ENCODE measurements around the gene DISP2.

Gene DISP2

DNA sequence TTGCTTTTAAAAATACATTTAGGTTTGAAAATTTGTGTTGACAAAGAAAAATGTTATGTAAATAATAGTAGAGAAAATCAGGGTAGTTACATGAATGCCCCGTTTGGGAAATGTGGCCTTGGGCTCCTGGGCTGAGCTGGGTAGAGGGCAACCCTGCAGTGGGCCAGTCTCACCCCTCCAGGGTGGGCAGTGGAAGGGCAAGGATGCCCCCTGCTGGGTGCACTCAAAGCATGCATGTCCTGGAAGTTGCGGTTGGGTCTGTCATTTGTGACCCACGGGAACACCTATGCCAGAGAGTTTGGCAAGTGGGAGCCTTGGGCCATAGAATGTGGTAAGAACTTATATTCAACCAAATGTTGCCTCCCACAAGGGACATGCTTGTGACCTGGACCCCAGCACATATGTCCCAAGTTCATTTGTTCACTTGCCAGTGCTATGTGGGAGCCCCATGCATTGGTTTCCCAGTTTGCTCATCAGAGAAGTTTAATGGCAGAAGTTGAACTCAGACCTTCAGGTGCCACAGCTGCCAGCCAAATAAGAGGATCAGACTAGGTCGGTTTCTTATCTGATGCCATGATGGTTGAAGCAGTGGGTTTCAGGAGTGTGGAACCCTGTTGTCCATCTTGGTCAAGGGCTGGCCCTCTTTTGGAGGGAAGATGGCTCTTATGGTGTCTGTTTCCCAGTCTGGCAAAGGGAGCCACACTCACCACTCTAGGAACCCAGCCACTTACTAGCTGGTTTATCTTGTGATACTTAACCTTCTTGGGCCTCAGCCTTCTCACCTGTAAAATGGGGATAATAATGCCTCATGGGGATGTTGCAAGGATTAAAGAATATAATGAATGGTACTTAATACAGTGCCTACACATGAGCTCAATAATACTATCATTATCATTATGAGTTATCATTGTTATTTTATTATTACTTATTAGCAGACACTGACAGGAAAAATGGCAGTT lies 47.7 kb upstream of the DISP2 start:
- DNase-seq: peak; percentile 64
- peaks cover 1% of the 10 kb centered on the region for H3K27me3 ChIP-seq (ENCODE audit: insufficient read depth, low read length, poor library complexity)
- no peak overlapping the region for H3K4me3 ChIP-seq (ENCODE audit: low read depth in 1 of 2, low read length in 2 of 2)
- no peak overlapping the region for H3K4me2 ChIP-seq (ENCODE audit: insufficient read depth, low read length)
- no peaks in the 10 kb centered on the region for H3K9me3 ChIP-seq (ENCODE audit: insufficient read depth, low read length, severe bottlenecking)
- H3K9ac ChIP-seq (ENCODE audit: low read depth, low read length): no peak overlapping the region
- no peaks in the 10 kb centered on the region for H4K20me1 ChIP-seq (ENCODE audit: insufficient read depth, low read length)
- peaks cover 46% of the 10 kb centered on the region for H3K4me1 ChIP-seq (ENCODE audit: insufficient read depth, low read length)
- ATAC-seq (ENCODE audit: insufficient read depth, low read depth): peak; percentile 32
- no peaks in the 10 kb centered on the region for H3K36me3 ChIP-seq (ENCODE audit: insufficient read depth, low read length)
- H3K79me2 ChIP-seq (ENCODE audit: insufficient read depth, low read length): peaks cover 4% of the 10 kb centered on the region; the same call in 1 of the 2 replicates
- H2AFZ ChIP-seq (ENCODE audit: low read depth, low read length): no peak overlapping the region
- no peak overlapping the region for H3K27ac ChIP-seq (ENCODE audit: low read length)
- TF ChIP-seq, protein P1, sequence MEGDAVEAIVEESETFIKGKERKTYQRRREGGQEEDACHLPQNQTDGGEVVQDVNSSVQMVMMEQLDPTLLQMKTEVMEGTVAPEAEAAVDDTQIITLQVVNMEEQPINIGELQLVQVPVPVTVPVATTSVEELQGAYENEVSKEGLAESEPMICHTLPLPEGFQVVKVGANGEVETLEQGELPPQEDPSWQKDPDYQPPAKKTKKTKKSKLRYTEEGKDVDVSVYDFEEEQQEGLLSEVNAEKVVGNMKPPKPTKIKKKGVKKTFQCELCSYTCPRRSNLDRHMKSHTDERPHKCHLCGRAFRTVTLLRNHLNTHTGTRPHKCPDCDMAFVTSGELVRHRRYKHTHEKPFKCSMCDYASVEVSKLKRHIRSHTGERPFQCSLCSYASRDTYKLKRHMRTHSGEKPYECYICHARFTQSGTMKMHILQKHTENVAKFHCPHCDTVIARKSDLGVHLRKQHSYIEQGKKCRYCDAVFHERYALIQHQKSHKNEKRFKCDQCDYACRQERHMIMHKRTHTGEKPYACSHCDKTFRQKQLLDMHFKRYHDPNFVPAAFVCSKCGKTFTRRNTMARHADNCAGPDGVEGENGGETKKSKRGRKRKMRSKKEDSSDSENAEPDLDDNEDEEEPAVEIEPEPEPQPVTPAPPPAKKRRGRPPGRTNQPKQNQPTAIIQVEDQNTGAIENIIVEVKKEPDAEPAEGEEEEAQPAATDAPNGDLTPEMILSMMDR (IDR thresholded peaks at IDR 0.05; ENCODE audit: borderline replicate concordance, extremely low read depth, low read length, poor library complexity, severe bottlenecking): peak; percentile 79
- TF ChIP-seq EZH2 (IDR thresholded peaks at IDR 0.05; ENCODE audit: borderline replicate concordance, low read depth, low read length, severe bottlenecking): no peak

DNA sequence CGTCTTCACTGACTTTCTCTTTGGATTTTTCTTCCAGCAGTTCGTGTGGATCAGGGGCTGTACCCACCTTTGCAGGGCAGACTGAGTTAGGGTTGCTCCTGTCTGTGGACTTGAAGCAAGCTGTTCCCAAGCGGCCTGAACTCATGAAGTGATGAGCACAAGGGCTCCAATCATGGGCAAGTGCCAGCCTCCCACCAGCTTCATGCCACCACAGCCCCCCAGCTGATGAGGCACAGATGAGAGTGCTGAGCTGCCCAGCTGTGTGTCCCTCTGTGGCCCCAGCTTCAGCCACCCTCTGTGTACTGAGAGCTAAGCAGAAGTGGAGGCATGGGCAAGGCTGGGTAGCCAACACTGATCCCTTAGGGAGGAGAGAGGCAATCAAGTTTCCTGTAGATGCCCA lies 47.0 kb upstream of the DISP2 start:
- ATAC-seq (ENCODE audit: insufficient read depth, low read depth) (no peak), DNase-seq (no peak)
- Histone ChIP-seq H3K9ac (ENCODE audit: low read depth, low read length) (no peak overlapping the region), H4K20me1 (ENCODE audit: insufficient read depth, low read length) (no peaks in the 10 kb centered on the region), H3K4me2 (ENCODE audit: insufficient read depth, low read length) (no peak overlapping the region), H3K4me1 (ENCODE audit: insufficient read depth, low read length) (peaks cover 41% of the 10 kb centered on the region), H3K79me2 (ENCODE audit: insufficient read depth, low read length) (peaks cover 4% of the 10 kb centered on the region; the same call in 1 of the 2 replicates), H3K4me3 (ENCODE audit: low read depth in 1 of 2, low read length in 2 of 2) (no peak overlapping the region), H3K27ac (ENCODE audit: low read length) (no peak overlapping the region), H3K27me3 (ENCODE audit: insufficient read depth, low read length, poor library complexity) (peaks cover 4% of the 10 kb centered on the region), H2AFZ (ENCODE audit: low read depth, low read length) (no peak overlapping the region; the same call in 1 of the 2 replicates), H3K36me3 (ENCODE audit: insufficient read depth, low read length) (no peaks in the 10 kb centered on the region), H3K9me3 (ENCODE audit: insufficient read depth, low read length, severe bottlenecking) (no peaks in the 10 kb centered on the region)
- TF ChIP-seq EZH2 (IDR thresholded peaks at IDR 0.05; ENCODE audit: borderline replicate concordance, low read depth, low read length, severe bottlenecking): no peak

DNA sequence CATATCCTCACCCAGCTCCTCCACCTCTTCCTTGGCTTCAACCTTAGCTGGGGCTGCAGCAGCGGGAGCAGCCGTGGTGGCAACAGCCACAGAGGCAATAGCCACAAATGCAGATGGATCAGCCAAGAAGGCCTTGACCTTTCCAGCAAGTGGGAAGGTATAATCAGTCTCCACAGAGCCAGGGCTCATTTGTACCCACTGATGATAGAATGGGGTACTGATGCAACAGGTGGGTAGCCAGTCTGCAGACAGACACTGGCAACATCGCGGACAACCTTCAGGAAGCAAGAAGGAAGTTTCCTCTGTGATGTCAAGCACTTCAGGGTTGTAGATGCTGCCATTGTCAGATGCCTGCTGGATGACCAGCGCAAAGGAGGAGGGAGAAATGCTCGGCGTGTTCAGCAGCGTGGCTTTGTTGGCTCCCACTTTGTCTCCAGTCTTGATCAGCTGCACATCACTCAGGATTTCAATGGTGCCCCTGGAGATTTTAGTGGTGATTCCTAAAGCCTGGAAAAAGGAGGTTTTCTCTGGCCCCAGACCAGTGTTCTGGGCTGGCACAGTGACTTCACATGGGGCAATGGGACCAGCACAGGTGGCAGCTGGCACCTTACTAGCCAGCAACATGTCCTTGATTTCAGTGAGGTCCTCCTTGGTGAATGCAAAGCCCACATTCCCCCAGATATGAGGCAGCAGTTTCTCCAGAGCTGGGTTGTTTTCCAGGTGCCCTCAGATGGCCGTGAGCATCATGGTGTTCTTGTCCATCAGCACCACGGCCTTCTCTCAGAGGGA lies 45.5 kb upstream of the DISP2 start:
- Histone ChIP-seq H3K9ac (ENCODE audit: low read depth, low read length) (no peak overlapping the region), H3K4me3 (ENCODE audit: low read depth in 1 of 2, low read length in 2 of 2) (no peak overlapping the region), H3K79me2 (ENCODE audit: insufficient read depth, low read length) (no peaks in the 10 kb centered on the region), H3K4me2 (ENCODE audit: insufficient read depth, low read length) (no peak overlapping the region), H3K36me3 (ENCODE audit: insufficient read depth, low read length) (no peaks in the 10 kb centered on the region), H3K27ac (ENCODE audit: low read length) (no peak overlapping the region), H4K20me1 (ENCODE audit: insufficient read depth, low read length) (no peaks in the 10 kb centered on the region), H3K27me3 (ENCODE audit: insufficient read depth, low read length, poor library complexity) (peaks cover 8% of the 10 kb centered on the region), H2AFZ (ENCODE audit: low read depth, low read length) (no peak overlapping the region), H3K9me3 (ENCODE audit: insufficient read depth, low read length, severe bottlenecking) (no peaks in the 10 kb centered on the region), H3K4me1 (ENCODE audit: insufficient read depth, low read length) (peaks cover 25% of the 10 kb centered on the region)
- ATAC-seq (ENCODE audit: insufficient read depth, low read depth): no peak
- DNase-seq: no peak
- TF ChIP-seq EZH2 (IDR thresholded peaks at IDR 0.05; ENCODE audit: borderline replicate concordance, low read depth, low read length, severe bottlenecking): no peak
- TF ChIP-seq, protein P1 (IDR thresholded peaks at IDR 0.05; ENCODE audit: borderline replicate concordance, extremely low read depth, low read length, poor library complexity, severe bottlenecking): no peak
